Ureter (tissue), 1 donor: ENCODE results near the gene LDLR. TPM values are rescaled to one million over a fixed set of nuclear protein-coding genes. Genes with fewer than 3 reads are reported as not detected.

ENCODE experiments used
- DNase-seq: peaks from one replicate; pipeline ENCODE4 v3.0.0-alpha.2; 2020; ENCODE audit warnings: low spot score
- total RNA-seq: library from RNA; stranded (reverse); gene quantifications from one replicate; pipeline ENCODE4 v1.2.4, GENCODE V29; 2023
- donor health status: DM: yes; HTN: yes; CAD: no.

Gene LDLR
- 78.2 TPM for total RNA-seq

- DNase-seq = peak; percentile 89
Measured at GRCh38 chr19:11089254-11090013, at the start of gene LDLR. TSS of gene LDLR (plus strand) at chr19:11089463. CDS start at chr19:11089549, 86 bp downstream.

- no peak for DNase-seq
Measured at GRCh38 chr19:11041194-11041593, 48.1 kb upstream of the LDLR start.

GRCh38 chr19:11041966-11042627 lies 47.2 kb upstream of the LDLR start:
- peak; percentile 66 for DNase-seq

GRCh38 chr19:11044431-11044830 lies 44.8 kb upstream of the LDLR start:
- DNase-seq = no peak

- no peak for DNase-seq
Measured at GRCh38 chr19:11045536-11045935, 43.7 kb upstream of the LDLR start.

GRCh38 chr19:11046605-11047354 lies 42.5 kb upstream of the LDLR start:
- DNase-seq = no peak

- no peak for DNase-seq
Measured at GRCh38 chr19:11047866-11048265, 41.4 kb upstream of the LDLR start.

- no peak for DNase-seq
Measured at GRCh38 chr19:11050323-11051114, 38.7 kb upstream of the LDLR start.

GRCh38 chr19:11053817-11054195 lies 35.5 kb upstream of the LDLR start:
- DNase-seq = no peak

GRCh38 chr19:11054200-11054599 lies 35.1 kb upstream of the LDLR start:
- no peak for DNase-seq

- DNase-seq = no peak
Measured at GRCh38 chr19:11054628-11055027, 34.6 kb upstream of the LDLR start.

- DNase-seq = no peak
Measured at GRCh38 chr19:11058246-11059030, 30.8 kb upstream of the LDLR start.

GRCh38 chr19:11059511-11060358 lies 29.5 kb upstream of the LDLR start:
- DNase-seq = no peak

- no peak for DNase-seq
Measured at GRCh38 chr19:11061952-11062351, 27.3 kb upstream of the LDLR start.

- no peak for DNase-seq
Measured at GRCh38 chr19:11063434-11063833, 25.8 kb upstream of the LDLR start.

GRCh38 chr19:11064831-11065303 lies 24.4 kb upstream of the LDLR start:
- DNase-seq = no peak

- no peak for DNase-seq
Measured at GRCh38 chr19:11066326-11066725, 22.9 kb upstream of the LDLR start.

- no peak for DNase-seq
Measured at GRCh38 chr19:11067356-11068113, 21.7 kb upstream of the LDLR start.

- no peak for DNase-seq
Measured at GRCh38 chr19:11069561-11069960, 19.7 kb upstream of the LDLR start.
